Spleen (tissue), 7 donors: Measurements from ENCODE around the gene RYR1.

Experiments
- POLR2AphosphoS5 ChIP-seq, 3 donors: sonication (generic); formaldehyde crosslinking; IDR thresholded peaks; one replicate each; pipeline ENCODE4 v1.5.1; 2017; ENCODE audit warnings: antibody characterized with exemption in 3 of 3
- TF ChIP-seq, protein P1 (sequence below), 11 experiments: fragments of 200-600 bp in 7 of 11; fragments of 450-650 bp in 4 of 11; sonication (generic) in 4 of 11; IDR thresholded peaks in 8 of 11; conservative IDR thresholded peaks in 3 of 11; 1 replicate in 7 of 11; 2 replicates in 4 of 11; pipeline versions ENCODE4 v1.4.0 to v1.8.0; 2016 to 2021; ENCODE audit warnings: antibody characterized with exemption in 11 of 11, inconsistent platforms in 4 of 11, mild to moderate bottlenecking in 1 of 11
- donor health status: DM: no; HTN: no; CAD: no; lungs with moderate emphysema.
- donor health status: DM: no; HTN: no; CAD: no.
- donor health status: DM: no; HTN: no; CAD: no.

DNA sequence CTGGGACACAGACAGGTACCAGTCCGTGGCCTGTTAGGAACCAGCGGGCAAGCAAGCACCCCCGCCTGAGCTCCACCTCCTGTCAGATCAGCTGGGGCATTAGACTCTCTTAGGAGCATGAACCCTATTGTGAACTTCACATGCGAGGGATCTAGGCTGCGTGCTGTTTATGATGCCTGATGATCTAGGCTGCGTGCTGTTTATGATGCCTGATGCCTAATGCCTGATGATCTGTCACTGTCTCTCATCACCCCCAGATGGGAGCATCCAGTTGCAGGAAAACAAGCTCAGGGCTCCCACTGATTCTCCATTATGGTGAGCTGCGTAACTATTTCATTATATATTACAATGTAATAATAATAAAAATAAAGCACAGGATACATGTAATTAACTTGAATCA is 11.1 kb upstream of the RYR1 start:
- TF ChIP-seq, protein P1, sequence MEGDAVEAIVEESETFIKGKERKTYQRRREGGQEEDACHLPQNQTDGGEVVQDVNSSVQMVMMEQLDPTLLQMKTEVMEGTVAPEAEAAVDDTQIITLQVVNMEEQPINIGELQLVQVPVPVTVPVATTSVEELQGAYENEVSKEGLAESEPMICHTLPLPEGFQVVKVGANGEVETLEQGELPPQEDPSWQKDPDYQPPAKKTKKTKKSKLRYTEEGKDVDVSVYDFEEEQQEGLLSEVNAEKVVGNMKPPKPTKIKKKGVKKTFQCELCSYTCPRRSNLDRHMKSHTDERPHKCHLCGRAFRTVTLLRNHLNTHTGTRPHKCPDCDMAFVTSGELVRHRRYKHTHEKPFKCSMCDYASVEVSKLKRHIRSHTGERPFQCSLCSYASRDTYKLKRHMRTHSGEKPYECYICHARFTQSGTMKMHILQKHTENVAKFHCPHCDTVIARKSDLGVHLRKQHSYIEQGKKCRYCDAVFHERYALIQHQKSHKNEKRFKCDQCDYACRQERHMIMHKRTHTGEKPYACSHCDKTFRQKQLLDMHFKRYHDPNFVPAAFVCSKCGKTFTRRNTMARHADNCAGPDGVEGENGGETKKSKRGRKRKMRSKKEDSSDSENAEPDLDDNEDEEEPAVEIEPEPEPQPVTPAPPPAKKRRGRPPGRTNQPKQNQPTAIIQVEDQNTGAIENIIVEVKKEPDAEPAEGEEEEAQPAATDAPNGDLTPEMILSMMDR (IDR thresholded peaks at IDR 0.05 in 8 of 11, conservative IDR thresholded peaks at IDR 0.05 in 3 of 11): no peak
- TF ChIP-seq POLR2AphosphoS5 (IDR thresholded peaks at IDR 0.05): no peak
